IPS-18c (cell line): ENCODE results near the gene SVIL.
"Not testable (repeated sequence)": the region's sequence is repeated elsewhere in the genome, so short reads cannot be mapped to it uniquely, and the experiment has no call there.

Experiments used
- H3K4me3 ChIP-seq: 2 replicates; pipeline ENCODE4 v1.7.0; 2013; ENCODE audit warnings: low read depth, mild to moderate bottlenecking, low read length, moderate library complexity; ENCODE audit not compliant: insufficient read depth
- H3K9me3 ChIP-seq: one replicate; pipeline ENCODE4 v1.6.1; 2013; ENCODE audit warnings: mild to moderate bottlenecking, low read length, moderate library complexity; ENCODE audit not compliant: control insufficient read depth, insufficient read depth

Gene SVIL

DNA sequence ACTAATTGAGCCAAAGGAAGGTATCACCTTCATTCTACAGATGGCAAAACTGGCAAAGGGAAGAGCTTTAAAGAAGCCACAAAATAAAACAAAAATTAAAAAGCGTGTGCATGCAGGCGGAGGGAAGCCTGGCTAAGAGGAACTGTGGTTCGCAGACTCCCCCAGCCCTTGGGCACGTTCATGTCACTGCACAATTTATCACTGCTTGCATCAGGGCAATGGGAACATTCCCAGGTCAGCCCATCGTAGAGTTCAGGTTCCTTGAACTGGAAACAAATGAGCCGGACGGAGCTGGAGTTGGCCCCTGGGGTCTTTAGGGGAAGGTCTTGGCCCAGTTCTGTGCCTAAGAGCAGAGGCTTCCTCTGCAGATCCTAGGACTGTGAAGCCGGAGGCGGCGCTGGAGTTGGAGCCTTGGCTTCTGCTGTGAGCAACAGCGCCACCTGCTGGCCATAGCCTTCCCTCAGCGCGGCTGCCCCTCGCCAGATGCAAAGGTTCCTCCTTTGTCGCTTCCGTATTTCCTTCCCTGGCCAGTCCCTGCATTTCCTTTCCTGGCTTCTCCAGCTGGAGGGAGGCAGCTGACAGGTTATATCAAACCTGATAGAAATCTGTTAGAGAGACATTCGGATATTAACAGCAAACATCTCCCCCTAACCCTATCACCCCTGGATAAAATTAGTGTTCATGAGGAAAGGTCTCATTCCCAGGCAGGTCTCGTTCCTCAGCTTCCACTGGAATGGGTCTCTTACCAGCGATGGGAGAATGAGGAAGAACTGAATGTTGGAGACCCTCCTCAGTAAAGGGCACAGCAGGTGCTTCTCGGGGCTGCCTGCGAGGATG is 185.8 kb downstream of the SVIL start:
- H3K9me3 ChIP-seq, result not testable (repeated sequence)

DNA sequence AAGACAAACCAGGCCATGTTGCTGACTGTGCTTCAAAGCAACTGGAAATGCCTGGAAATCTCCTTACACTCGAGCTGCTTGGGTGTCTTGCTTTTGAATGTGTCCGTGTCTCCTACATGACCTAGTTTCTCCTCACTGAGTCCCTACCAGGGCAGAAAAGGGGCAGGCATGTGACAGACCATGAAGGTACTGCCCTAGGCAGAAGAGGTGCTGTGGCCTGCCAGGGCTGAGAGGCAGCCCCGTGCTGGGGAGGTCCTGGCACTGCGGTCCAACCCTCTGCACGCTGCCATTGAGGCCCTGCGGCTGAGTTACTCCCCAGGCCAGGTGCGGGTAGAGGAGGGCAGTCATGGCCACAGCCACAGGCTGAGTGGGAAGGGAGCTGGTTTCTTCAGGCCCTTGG is 186.6 kb downstream of the SVIL start:
- Histone ChIP-seq H3K9me3 (no peaks in the 10 kb centered on the region), H3K4me3 (no peak overlapping the region)

More for the DNA sequence above, 185.8 kb downstream of the SVIL start:
- not testable (repeated sequence) for H3K4me3 ChIP-seq

DNA sequence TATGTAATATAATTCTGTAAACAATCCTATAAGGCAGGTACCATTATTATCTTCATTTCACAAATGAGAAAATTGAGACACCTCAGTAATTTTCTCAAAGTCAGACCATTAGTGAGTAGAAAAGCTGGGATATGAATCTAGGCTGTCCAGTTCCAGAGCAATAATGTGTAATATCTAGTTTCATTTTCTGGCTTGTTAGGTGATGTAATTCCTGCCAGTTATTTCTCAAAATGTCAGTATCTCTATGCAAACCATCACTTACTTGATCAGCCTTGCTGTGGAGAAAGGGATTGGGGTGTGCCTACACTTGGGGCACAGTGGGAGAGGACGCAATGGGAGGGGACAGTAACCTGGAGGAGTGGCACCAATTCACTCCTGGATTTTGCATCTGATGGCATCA is 188.4 kb downstream of the SVIL start:
- Histone ChIP-seq H3K9me3 (no peaks in the 10 kb centered on the region), H3K4me3 (no peak overlapping the region)

DNA sequence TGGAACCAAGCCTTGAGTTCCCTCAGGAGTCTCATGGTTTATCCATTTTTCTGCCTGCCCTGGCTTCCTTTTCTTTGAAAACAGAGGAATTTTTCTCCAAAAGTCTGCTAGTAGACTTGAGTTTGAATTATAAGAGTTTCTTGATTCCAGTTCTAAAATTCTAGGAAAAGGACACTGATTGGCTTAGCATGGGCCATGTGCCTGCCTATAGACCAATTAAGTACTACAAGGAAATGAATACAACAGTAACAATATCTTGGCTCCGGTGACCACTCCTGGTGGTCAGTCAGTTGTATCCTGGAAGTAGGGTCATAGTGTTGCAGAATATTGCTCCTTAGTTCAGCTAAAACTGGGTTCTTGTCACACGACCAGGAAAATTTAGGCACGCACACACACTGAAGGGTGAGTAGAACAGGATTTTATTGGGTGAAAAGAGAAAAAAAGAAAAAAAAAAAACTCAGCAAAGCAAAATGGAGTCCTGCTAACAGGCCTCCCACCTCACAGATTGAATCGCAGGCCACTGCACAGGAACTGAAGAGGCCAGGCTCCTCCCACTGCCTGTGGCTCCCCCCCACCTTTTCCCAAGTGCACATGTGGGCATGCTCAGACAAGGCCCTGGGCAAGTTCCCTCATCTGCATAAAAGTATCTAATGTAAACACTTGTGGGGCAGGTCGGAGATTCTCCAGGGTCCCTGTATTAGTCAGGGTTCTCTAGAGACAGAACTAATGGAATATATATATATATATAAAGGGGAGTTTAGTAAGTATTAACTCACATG is 190.8 kb downstream of the SVIL start:
- Histone ChIP-seq H3K9me3 (no peaks in the 10 kb centered on the region), H3K4me3 (no peak overlapping the region)

DNA sequence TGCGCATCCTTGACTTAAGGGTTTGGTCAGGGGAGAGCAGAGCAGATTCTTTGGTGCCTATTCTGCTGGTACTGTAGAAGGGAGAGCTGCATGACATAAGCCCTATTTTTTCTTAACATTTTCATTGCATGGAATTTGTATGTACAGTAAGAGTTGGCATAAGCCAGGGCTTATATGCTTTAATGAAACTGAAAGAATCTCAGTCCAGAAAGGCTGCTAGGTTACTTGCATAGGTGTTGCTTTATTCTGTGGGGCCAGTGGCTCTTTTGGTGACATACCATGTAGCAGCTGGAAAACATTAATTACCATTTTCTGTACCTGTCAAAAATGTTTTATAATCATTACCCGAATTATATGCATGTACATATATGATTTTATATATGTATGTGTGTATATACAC is 193.8 kb downstream of the SVIL start:
- H3K9me3 ChIP-seq, result no peaks in the 10 kb centered on the region
- no peak overlapping the region for H3K4me3 ChIP-seq

DNA sequence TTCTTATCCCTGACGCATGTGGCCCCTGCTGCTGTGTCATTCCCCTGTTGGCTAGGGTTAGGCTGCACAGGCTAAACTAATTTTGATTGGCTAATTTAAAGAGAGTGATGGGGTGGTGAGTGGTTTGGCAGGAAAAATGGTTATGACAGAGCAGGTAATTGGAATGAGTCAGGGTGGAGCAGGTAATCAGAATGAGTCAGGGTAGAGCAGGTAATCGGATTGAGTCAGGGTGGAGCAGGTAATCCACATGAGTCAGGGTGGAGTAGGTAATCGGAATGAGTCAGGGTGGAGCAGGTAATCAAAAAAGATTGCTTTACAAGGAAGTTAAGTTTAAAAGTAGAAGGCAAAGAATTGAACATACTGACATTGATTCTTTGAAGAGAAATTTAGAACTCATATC is 195.8 kb downstream of the SVIL start:
- H3K4me3 ChIP-seq, H3K9me3 ChIP-seq: not testable (repeated sequence)

DNA sequence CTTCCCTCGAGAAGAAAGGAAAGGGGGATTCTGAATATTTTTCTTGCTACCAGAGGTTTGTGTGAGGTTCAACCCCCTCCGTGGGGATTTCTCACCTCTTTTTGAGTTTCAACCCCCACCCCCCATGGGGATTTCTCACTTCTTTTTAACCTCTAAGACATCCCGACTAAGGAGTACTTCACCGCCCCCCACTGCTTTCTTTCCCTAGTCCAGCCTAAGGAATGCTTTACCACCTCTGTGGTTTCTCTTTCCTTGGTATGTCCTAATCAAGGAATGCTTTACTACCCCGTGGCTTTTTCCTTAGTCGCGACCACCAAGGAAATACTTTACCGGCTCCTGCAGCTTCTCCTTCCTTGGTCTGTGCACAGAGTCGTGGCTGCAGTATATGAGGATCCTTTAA is 196.5 kb downstream of the SVIL start:
- H3K4me3 ChIP-seq, result no peak overlapping the region
- H3K9me3 ChIP-seq, result no peaks in the 10 kb centered on the region

DNA sequence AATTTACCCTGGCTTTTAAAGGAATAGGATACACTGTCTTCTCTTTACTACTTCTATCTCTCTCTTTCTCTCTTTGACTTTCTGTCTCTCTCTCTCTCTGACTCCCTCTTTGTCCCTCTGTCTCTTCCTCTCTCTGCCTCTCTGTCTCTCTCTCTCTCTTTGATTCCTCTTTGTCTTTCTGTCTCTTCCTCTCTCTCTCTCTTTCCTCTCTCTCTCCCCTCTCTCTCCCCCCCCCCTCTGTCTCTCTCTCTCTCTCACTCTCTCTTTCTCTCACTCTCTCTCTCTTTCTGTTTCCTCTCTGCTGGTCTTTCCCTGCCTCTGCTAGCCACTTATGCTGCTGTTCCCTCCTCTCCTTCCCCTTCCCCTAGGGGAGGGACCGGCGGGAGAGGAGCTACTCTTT is 196.9 kb downstream of the SVIL start:
- Histone ChIP-seq H3K4me3 (no peak overlapping the region), H3K9me3 (no peaks in the 10 kb centered on the region)

DNA sequence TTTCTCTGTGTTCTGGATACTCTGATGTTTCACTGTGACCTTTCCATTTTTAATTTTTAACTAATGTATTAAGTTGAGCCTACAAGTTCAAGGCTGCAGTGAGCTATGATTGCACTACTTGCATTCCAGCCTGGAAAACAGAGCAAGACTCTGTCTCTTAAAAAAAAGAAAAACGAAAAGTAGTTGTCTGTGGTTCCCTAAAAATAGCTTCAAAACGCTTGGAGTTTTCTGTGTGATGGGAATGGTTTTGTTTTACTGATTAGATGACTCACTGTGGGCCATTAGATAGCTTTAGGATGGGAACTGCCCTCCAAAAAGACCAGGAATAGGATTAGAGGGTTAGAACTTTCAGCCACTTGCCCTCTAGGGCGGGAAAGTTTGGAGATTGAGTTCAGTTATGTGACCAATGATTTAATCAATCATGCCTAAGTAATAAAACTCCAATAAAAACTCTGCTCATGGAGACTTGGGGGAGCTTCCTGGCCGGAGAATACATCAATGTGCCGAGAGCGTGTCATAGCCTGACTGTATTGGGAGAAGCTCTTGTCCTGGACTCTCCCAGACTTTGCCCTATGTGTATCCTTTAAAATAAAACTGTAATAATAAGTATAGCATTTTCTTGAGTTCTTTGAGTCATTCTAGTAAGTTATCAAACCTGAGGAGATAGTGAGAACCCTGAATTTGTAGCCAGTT is 198.8 kb downstream of the SVIL start:
- Histone ChIP-seq H3K4me3 (no peak overlapping the region), H3K9me3 (no peaks in the 10 kb centered on the region)

DNA sequence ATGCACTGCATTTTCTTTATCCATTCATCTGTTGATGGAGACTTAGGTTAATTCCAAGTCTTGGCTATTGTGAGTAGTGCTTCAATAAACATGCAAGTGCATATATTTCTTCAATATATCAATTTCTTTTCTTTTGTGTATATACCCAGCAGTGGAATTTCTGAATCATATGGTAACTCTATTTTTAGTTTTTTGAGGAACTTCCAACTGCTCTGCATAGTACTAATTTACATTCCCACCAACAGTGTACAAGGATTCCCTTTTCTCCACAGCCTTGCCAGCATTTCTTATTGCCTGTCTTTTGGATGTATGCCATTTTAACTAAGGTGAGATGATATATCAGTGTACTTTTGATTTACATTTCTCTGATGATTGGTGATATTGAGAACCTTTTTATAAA is 200.7 kb downstream of the SVIL start:
- no peaks in the 10 kb centered on the region for H3K9me3 ChIP-seq
- H3K4me3 ChIP-seq, result no peak overlapping the region

DNA sequence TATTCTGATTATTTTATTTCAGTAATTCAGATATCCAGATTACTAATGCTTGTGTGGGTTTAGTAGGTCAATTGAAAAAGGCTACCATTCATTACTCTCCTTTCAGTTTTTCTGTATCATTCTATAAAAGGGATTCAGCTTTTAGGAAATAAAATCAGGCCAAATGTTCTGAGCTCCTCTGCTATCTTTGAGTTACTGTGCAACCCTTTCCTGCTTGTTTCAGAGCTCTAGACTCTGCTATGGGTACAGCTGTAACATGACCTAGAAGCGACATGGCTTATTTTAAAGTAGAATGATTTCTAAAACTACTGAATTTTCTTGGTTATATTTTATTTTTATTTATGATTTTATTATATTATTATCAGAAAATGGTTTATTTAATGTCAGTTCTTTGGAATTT is 203.1 kb downstream of the SVIL start:
- no peaks in the 10 kb centered on the region for H3K9me3 ChIP-seq

DNA sequence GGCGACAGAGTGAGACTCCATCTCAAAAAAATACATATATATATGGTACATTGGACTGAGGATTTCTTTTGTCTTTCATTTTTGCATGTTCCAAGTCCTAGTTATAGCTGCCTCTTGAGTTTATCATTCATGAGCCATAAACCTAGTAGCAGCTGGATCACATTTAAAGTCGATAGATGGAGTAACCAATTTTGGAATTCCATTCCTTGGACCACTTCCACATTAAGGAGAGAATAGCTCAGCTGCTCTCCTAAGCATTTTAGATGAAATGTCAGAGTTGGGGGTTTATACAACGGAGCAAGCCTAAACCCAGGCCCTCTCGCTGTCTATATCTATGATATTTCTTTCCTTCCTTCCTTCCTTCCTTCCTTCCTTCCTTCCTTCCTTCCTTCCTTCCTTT is 204.7 kb downstream of the SVIL start:
- Histone ChIP-seq H3K4me3 (no peak overlapping the region), H3K9me3 (no peaks in the 10 kb centered on the region)

More for the DNA sequence above, 203.1 kb downstream of the SVIL start:
- no peak overlapping the region for H3K4me3 ChIP-seq

DNA sequence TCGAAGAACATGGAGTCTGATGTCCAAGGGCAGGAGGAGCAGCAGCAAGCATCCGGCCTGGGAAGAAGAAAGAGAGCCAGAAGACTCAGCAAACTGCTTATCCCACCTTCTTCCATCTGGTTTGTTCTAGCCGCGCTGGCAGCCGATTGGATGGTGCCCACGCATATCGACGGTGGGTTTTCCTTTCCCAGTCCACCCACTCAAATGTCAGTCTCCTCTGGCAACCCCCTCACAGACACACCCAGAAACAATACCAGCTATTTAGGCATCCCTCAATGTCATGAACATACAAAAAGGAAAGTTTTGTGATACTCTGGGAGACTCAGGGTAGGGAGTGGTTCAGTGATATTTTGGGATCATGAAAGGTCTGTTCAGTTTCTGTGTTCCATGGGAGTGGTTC is 206.3 kb downstream of the SVIL start:
- Histone ChIP-seq H3K4me3 (no peak overlapping the region), H3K9me3 (no peaks in the 10 kb centered on the region)

DNA sequence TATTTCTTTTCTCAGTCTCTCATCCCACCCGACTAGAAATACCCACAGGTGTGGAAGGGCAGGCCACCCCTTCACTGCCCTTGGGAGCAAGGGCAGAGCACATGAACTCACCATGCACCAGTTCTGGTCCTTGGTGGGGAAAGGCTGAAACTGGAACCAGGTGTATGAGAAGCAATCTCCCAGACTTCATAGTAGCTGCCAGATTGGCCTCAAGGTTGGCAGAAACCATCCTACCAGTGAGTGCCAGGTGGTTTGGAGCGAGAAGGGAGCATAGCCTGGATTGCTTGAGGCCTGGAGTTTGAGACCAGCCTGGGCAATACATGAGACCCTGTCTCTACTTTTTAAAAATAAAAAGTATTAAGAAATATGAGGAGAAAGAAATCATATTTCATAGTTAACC is 207.1 kb downstream of the SVIL start:
- H3K4me3 ChIP-seq, result no peak overlapping the region
- H3K9me3 ChIP-seq, result no peaks in the 10 kb centered on the region

DNA sequence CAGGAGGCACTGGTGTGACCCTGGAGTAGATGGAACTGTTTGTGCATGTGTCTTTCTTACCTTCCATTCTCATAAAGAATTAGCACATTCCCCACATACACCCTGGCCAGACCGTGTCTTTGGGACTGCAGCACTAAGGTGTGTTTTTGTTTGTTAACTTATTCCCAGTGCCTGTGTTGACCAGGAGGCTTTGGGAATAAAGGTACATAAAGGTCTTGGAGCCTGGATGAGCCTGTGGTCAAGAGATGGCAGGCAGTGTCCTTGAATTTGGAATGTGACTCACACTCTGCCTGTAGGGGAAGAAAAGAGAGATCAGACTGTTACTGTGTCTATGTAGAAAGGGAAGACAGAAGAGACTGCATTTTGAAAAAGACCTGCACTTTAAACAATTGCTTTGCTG is 208.4 kb downstream of the SVIL start:
- no peak overlapping the region for H3K4me3 ChIP-seq
- no peaks in the 10 kb centered on the region for H3K9me3 ChIP-seq

DNA sequence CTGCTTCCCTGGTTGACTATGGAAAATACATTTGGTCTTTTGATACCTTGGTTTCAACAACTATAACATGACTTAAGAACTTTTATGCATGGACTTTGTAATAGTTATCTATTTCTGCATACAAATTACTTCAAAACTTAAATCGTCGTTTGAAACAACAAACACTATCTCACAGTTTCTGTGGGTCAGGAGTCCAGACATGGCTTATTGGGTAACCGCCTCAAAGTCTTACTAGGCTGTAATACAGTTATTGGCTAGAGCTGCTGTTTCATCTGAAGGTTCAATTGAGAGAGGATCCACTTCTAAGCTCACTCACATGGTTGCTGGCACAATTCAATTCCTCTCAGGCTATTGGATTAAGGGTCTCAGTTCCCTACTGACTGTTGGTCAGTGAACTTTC is 210.8 kb downstream of the SVIL start:
- Histone ChIP-seq H3K9me3 (no peaks in the 10 kb centered on the region), H3K4me3 (no peak overlapping the region)

DNA sequence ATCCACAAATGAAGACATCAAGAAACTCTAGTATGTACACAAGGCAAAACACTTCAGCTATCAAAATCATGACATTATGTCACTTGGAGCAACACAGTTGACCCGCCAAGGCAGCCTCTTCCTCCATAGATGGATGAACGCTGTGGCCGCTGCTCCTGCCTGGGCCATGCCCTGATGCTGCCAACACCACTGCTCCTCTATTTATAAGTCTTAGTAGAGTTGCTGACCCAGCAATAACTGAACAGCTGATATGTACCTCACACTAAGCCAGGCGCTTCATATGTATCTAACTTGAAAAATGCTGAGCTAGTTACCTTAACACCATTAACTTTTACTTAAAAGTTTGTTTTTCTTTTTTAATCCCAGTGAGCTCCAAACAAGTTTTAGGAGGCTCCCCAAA is 214.0 kb downstream of the SVIL start:
- H3K4me3 ChIP-seq, result no peak overlapping the region
- no peaks in the 10 kb centered on the region for H3K9me3 ChIP-seq

DNA sequence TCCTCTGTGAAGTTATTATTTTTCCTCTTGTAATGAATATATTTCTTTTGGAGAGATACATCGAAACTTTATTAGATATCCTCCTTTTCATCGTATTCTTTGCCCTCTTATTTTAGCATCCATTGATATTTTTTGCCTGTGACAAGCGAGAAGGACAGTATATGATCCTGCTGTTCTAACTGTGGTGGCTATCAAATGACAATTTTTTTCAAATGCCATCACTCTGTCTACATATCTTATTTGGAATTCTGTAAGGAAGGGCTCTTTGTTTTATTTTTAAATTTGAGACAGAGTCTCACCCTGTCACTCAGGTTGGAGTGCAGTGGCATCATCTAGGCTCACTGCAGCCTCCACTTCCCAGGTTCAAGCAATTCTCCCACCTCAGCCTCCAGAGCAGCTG is 217.4 kb downstream of the SVIL start:
- Histone ChIP-seq H3K9me3 (no peaks in the 10 kb centered on the region), H3K4me3 (no peak overlapping the region)
